IPS-18a (cell line): ENCODE data around the gene ARID4A.

Experiments
- H3K27ac ChIP-seq: one replicate; pipeline ENCODE4 v1.5.1; 2013; ENCODE audit warnings: low read length
- H3K27me3 ChIP-seq: one replicate; pipeline ENCODE4 v1.6.1; 2013; ENCODE audit warnings: mild to moderate bottlenecking, low read length; ENCODE audit not compliant: control insufficient read depth, insufficient read depth
- H3K36me3 ChIP-seq: one replicate; pipeline ENCODE4 v1.6.1; 2013; ENCODE audit warnings: low read depth, low read length; ENCODE audit not compliant: control insufficient read depth
- H3K4me1 ChIP-seq: one replicate; pipeline ENCODE4 v1.6.1; 2013; ENCODE audit warnings: low read depth, low read length; ENCODE audit not compliant: control insufficient read depth
- H3K4me3 ChIP-seq: one replicate; pipeline ENCODE4 v1.5.1; 2013; ENCODE audit warnings: low read length
- H3K9ac ChIP-seq: one replicate; pipeline ENCODE4 v1.6.1; 2013; ENCODE audit warnings: mild to moderate bottlenecking, low read length, moderate library complexity
- H3K9me3 ChIP-seq: one replicate; pipeline ENCODE4 v1.6.1; 2013; ENCODE audit warnings: low read depth, low read length; ENCODE audit not compliant: control insufficient read depth

Gene ARID4A

DNA sequence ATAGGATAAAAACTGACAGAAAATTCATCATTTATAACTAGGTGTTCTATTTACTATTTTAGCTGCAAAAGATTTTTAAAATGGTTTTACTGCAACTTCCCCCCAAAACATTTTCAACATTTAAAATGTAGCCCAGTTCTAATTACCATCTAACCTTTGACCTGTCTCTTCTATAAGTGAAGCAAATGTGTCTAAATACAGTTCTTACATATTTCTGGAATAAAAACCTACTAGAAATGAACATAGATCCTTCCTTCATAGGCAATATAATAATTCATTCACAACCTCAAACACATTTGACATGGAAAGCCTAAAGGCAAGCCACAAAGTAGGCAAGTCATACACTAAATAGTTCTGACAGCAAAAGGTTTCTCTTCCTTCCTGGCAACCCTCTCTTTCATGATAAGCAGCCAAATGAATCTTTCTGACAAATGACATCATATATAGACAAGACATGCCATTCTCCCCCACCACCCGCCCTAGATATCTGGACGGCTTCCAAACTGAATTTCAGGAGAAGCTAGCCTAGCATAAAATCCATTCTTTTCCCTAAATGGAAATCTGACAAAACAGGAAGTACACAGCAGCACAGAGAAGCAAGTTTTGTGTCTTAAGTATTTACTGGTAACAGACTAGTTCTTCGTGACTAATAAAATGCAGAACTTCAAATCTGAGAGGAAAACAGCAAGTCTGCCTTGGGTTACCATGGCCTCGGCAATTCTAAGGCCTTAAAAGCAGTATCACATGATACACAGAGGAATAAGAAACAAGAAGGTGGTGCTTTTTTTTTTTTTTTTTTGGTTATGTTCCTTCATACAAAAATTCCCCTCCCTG is 17.2 kb upstream of the ARID4A start:
- no peak overlapping the region for H3K27ac ChIP-seq
- H3K9ac ChIP-seq = no peak overlapping the region
- H3K9me3 ChIP-seq = no peaks in the 10 kb centered on the region

DNA sequence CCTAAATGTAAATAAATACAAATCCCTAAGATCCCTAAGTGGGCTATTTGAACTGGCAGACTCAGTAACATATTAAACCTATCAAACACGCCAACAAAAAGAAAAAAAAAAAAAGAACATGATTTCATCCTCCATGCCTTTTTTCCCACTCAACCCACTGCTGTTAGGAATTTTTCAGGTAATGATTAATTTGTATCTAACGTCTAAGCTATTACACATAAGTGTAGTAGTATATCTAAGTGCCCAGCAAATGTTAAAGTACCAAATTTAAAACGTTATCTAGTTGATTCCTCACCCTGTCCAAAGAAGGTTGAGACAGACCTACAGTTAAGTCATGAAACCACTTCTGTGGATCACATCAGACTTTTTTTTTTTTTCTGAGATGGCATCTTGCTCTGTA is 16.4 kb upstream of the ARID4A start:
- no peaks in the 10 kb centered on the region for H3K27me3 ChIP-seq
- H3K36me3 ChIP-seq = peaks cover 53% of the 10 kb centered on the region
- no peak overlapping the region for H3K27ac ChIP-seq

More for the DNA sequence above, 17.2 kb upstream of the ARID4A start:
- Histone ChIP-seq H3K4me3 (no peak overlapping the region), H3K27me3 (no peaks in the 10 kb centered on the region), H3K4me1 (no peaks in the 10 kb centered on the region), H3K36me3 (peaks cover 56% of the 10 kb centered on the region)

DNA sequence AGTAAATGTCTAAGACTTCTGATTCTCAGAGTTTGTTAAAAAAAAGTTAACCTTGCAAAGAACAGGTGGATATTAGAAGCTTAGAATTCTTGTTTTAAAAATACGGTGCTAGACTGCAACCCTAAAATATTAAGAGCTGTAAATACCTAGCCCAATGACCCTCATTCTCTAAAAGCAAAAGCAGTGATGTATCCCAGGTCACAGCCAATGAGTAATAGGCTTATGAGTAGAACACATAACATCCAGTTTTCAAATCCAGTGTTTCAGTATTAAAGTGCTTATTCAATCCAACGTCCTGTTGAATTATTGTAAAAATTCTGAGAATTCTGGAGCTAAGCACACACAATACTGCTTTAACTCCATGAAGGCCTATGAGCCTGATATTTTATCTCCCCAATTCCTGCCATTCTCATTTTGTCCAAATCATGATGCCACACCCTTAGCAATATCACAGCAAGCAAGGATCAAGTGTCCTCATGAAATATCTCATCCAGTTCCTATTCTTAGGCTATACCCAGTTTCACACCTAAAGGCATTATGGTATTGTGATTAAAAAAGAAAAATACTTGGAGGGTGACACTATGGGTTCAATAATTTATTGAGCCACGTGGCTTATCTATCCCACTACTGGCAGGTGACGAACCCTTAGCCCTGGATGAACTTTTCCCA is 15.3 kb upstream of the ARID4A start:
- no peaks in the 10 kb centered on the region for H3K4me1 ChIP-seq

More for the DNA sequence above, 16.4 kb upstream of the ARID4A start:
- H3K9ac ChIP-seq = no peak overlapping the region
- H3K4me3 ChIP-seq = no peak overlapping the region
- no peaks in the 10 kb centered on the region for H3K9me3 ChIP-seq
- H3K4me1 ChIP-seq = no peaks in the 10 kb centered on the region

DNA sequence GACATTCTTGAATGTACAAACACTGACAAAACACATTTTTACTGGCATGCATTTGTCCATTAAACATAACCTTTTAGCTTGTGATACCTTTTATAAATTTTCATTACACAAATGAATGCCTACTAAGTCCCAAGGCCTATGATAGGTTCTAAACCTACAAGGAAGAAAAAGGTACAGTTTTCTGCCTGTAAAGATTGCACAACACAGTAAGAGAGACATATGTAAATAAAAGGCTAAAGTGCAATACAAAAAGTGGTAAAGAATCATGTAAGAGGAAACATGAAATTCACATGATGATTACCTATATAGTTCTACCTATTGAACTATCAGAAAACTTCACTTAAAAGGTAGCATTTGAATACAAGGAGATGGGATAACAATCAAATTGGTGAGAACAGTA is 14.6 kb upstream of the ARID4A start:
- no peak overlapping the region for H3K27ac ChIP-seq
- peaks cover 57% of the 10 kb centered on the region for H3K36me3 ChIP-seq
- H3K4me1 ChIP-seq = no peaks in the 10 kb centered on the region

More for the DNA sequence above, 15.3 kb upstream of the ARID4A start:
- H3K36me3 ChIP-seq = peaks cover 56% of the 10 kb centered on the region
- H3K27me3 ChIP-seq = no peaks in the 10 kb centered on the region
- H3K27ac ChIP-seq = no peak overlapping the region
- no peak overlapping the region for H3K9ac ChIP-seq
- H3K4me3 ChIP-seq = no peak overlapping the region
- no peaks in the 10 kb centered on the region for H3K9me3 ChIP-seq

DNA sequence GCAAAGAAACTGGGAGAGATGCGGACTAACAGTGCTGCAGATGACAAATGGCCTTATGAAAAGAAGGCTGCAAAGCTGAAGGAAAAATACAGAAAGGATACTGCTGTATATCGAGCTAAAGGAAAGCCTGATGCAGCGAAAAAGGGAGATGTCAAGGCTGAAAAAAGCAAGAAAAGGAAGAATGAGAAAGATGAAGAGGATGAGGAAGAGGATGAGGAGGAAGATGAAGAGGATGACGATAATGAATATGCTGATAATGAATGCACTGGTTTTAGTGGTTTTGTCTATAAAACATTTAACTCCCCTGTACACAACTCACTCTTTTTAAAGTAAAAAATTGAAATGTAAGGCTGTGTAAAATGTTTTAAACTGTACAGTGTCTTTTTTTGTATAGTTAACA is 13.2 kb upstream of the ARID4A start:
- Histone ChIP-seq H3K36me3 (peaks cover 70% of the 10 kb centered on the region), H3K4me1 (no peaks in the 10 kb centered on the region), H3K4me3 (no peak overlapping the region), H3K9ac (no peak overlapping the region), H3K9me3 (no peaks in the 10 kb centered on the region), H3K27ac (no peak overlapping the region), H3K27me3 (no peaks in the 10 kb centered on the region)

More for the DNA sequence above, 14.6 kb upstream of the ARID4A start:
- no peak overlapping the region for H3K9ac ChIP-seq
- H3K4me3 ChIP-seq = no peak overlapping the region
- no peaks in the 10 kb centered on the region for H3K27me3 ChIP-seq
- H3K9me3 ChIP-seq = no peaks in the 10 kb centered on the region

DNA sequence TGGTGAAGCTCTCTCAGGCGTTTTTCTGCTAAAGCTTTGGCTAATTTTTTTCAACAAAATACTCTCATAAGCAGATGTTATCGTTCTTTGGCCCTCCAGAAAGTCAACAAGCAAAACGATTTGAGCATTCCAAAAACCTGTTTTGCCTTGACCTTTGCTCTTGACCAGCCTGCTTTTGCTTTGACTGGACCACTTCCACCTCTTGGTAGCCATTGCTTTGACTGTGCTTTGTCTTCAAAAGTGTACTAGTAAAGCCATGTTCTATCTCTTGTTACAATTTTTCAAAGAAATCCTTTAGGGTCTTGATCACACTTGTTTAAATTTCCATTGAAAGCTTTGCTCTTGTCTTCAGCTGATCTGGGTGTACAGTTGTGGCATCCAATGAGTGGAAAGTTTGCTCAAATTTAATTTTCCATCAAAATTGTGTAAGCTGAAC is 10.7 kb upstream of the ARID4A start:
- no peak overlapping the region for H3K4me3 ChIP-seq
- no peak overlapping the region for H3K9ac ChIP-seq
- H3K4me1 ChIP-seq = no peaks in the 10 kb centered on the region
- no peak overlapping the region for H3K27ac ChIP-seq
- peaks cover 85% of the 10 kb centered on the region for H3K36me3 ChIP-seq
- no peaks in the 10 kb centered on the region for H3K27me3 ChIP-seq
- H3K9me3 ChIP-seq = no peaks in the 10 kb centered on the region

DNA sequence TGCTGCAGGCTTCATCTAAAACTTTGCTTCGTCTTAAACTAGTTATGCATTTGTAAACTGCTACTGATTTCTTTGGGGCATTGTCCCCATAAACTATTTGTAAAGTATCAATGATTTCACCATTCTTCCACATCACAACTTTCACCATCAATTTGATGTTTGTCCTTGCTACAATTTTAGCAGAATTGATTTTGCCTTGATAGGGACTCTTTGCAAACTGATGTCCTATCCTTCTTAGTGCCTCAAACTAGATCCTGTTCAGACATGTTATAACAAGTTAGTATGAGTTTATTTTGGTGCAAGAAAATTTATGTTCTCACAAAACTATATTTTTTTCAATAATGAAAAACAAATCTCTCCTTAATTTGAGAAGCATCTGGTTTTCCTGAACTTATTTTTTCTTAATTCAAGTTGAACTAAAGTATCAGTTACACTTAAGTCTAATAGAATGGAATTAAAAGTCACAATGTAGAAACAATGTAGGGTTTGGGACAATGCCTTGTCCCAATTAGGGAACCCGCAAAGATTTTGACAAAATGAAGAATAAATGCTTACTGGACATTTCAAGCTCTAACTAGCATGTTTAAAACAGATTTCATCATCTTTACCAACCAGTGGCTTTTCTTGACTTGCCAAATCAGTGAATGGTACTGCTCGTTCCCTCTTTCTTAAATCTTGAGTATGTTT is 10.1 kb upstream of the ARID4A start:
- Histone ChIP-seq H3K9ac (no peak overlapping the region), H3K4me3 (no peak overlapping the region), H3K4me1 (no peaks in the 10 kb centered on the region), H3K36me3 (peaks cover 83% of the 10 kb centered on the region), H3K27me3 (no peaks in the 10 kb centered on the region), H3K9me3 (no peaks in the 10 kb centered on the region), H3K27ac (no peak overlapping the region)

DNA sequence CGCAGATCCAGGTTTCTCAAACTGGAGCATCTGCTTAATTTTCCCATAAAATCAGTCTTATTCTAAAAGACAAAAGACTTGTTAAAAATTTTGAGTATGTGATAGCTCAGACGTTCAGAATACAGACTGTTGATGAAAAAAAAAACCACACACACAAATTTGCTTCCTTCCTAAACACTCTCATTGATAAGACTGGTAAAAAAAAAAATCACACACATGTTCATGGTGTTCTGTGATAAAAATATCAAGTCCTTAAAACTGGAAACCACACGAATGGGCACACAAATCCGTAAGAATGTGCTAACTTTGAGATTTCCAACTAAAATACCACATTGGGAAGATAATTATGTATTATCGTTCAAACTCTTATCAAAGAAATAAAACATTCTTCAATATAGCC is 6.7 kb upstream of the ARID4A start:
- peaks cover 70% of the 10 kb centered on the region for H3K36me3 ChIP-seq
- H3K9ac ChIP-seq = no peak overlapping the region
- H3K4me1 ChIP-seq = peaks cover 3% of the 10 kb centered on the region
- H3K9me3 ChIP-seq = no peaks in the 10 kb centered on the region
- no peak overlapping the region for H3K4me3 ChIP-seq
- no peak overlapping the region for H3K27ac ChIP-seq
- no peaks in the 10 kb centered on the region for H3K27me3 ChIP-seq

DNA sequence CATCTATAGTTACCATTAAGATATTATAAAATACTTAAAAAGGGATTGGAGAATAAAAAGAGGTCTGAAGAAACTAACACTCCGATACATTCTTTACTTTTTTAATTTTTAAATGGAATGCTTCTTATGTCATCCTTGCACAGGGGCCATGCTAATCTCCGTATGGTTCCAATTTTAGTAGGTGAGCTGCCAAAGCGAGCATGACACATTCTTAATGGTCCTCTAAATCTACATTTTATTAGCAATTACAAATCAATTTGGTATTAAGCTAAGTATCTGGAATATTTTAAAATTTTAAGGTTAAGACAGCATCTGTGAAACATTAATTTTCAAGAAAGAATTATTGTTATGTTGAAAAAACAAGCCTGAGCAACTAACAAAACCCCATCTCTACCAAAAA is 6.2 kb upstream of the ARID4A start:
- H3K27ac ChIP-seq = no peak overlapping the region
- H3K9ac ChIP-seq = no peak overlapping the region
- H3K9me3 ChIP-seq = no peaks in the 10 kb centered on the region
- H3K36me3 ChIP-seq = peaks cover 69% of the 10 kb centered on the region
- peaks cover 6% of the 10 kb centered on the region for H3K4me1 ChIP-seq
- H3K4me3 ChIP-seq = no peak overlapping the region
- H3K27me3 ChIP-seq = no peaks in the 10 kb centered on the region

DNA sequence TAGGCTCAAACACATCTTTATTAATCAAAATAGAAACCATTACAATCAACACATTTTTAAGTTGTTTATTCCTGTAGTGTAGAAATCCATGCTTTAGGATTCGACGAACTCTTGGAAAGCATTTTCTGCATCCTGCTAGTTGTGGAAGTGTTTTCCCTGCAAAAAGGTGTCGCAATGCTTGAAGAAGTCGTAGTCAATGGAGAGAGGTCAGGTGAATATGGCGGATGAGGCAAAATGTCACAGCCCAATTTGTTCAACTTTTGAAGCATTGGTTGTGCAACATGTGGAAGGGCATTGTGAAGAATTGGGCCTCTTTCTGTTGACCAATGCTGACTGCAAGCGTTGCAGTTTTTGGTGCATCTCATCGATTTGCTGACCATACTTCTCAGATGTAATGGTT is 4.2 kb upstream of the ARID4A start:
- Histone ChIP-seq H3K9ac (no peak overlapping the region), H3K4me3 (no peak overlapping the region), H3K9me3 (no peaks in the 10 kb centered on the region), H3K27ac (no peak overlapping the region), H3K27me3 (no peaks in the 10 kb centered on the region), H3K36me3 (peaks cover 48% of the 10 kb centered on the region), H3K4me1 (peaks cover 6% of the 10 kb centered on the region)

DNA sequence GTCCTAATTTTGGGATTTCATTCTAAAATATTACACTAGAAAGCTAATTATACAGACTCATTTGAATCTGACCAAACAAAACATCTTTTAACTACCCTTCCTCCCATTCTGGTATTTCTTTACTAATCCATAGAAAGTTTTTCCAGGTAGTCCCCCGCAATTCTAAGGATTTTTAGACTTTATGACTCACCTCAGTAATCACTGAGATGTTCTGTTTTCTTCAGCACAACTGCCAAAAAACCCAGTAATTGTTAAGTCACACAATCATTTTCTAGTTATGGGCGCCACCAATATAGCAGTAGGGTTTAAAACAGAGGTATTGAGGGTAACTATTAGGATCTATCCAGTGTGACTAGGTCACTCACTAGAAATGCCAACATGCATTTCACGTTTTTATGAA is 1.6 kb upstream of the ARID4A start:
- peaks cover 29% of the 10 kb centered on the region for H3K36me3 ChIP-seq
- H3K27me3 ChIP-seq = no peaks in the 10 kb centered on the region
- peak overlapping the region; percentile 92 for H3K9ac ChIP-seq
- peak overlapping the region; percentile 73 for H3K27ac ChIP-seq
- H3K4me3 ChIP-seq = peak overlapping the region; percentile 97
- H3K9me3 ChIP-seq = no peaks in the 10 kb centered on the region
- peaks cover 6% of the 10 kb centered on the region for H3K4me1 ChIP-seq
